Esophagus mucosa (tissue), 1 donor: ENCODE results near the gene STAG1. TPM values are rescaled to one million over a fixed set of nuclear protein-coding genes. Genes with fewer than 3 reads are reported as not detected.
"Not testable (repeated sequence)": the region's sequence is repeated elsewhere in the genome, so short reads cannot be mapped to it uniquely, and the experiment has no call there.

Experiments used
- ATAC-seq: fragments of 200-7000 bp; cut with Tn5 transposase; one replicate; pipeline ENCODE4 v1.9.1; 2020
- total RNA-seq: library from RNA; stranded (reverse); gene quantifications from one replicate; pipeline ENCODE4 v1.2.4, GENCODE V29; 2023
- donor health status: DM: yes; HTN: yes; CAD: no.

Gene STAG1
- total RNA-seq, 1 donor from 2014 or later = 19.3 TPM

GRCh38 chr3:136698361-136698760 lies 53.8 kb downstream of the STAG1 start:
- no peak for ATAC-seq

GRCh38 chr3:136696797-136697196 lies 55.4 kb downstream of the STAG1 start:
- ATAC-seq = no peak

GRCh38 chr3:136694321-136694720 lies 57.9 kb downstream of the STAG1 start:
- ATAC-seq = no peak

- ATAC-seq = no peak
These were observed 61.6 kb downstream of the STAG1 start for GRCh38 chr3:136690599-136690998.

GRCh38 chr3:136685882-136686281 lies 66.3 kb downstream of the STAG1 start:
- no peak for ATAC-seq

GRCh38 chr3:136682740-136683312 lies 69.4 kb downstream of the STAG1 start:
- no peak for ATAC-seq

- no peak for ATAC-seq
These were observed 73.2 kb downstream of the STAG1 start for GRCh38 chr3:136678981-136679380.

- ATAC-seq = no peak
These were observed 76.2 kb downstream of the STAG1 start for GRCh38 chr3:136676009-136676408.

- ATAC-seq = no peak
These were observed 76.9 kb downstream of the STAG1 start for GRCh38 chr3:136675150-136675858.

GRCh38 chr3:136672457-136672856 lies 79.7 kb downstream of the STAG1 start:
- ATAC-seq = no peak

- no peak for ATAC-seq
These were observed 80.3 kb downstream of the STAG1 start for GRCh38 chr3:136671921-136672320.

- no peak for ATAC-seq
These were observed 82.0 kb downstream of the STAG1 start for GRCh38 chr3:136670166-136670565.

- no peak for ATAC-seq
These were observed 85.1 kb downstream of the STAG1 start for GRCh38 chr3:136667081-136667480.

GRCh38 chr3:136666301-136666700 lies 85.9 kb downstream of the STAG1 start:
- ATAC-seq = not testable (repeated sequence)

GRCh38 chr3:136664771-136665170 lies 87.4 kb downstream of the STAG1 start:
- ATAC-seq = no peak

GRCh38 chr3:136661282-136661681 lies 90.9 kb downstream of the STAG1 start:
- no peak for ATAC-seq

GRCh38 chr3:136658946-136659682 lies 93.1 kb downstream of the STAG1 start:
- no peak for ATAC-seq

GRCh38 chr3:136657526-136657925 lies 94.7 kb downstream of the STAG1 start:
- peak; percentile 60 for ATAC-seq

- no peak for ATAC-seq
These were observed 98.5 kb downstream of the STAG1 start for GRCh38 chr3:136653628-136654027.

GRCh38 chr3:136651581-136651980 lies 100.6 kb downstream of the STAG1 start:
- ATAC-seq = no peak

GRCh38 chr3:136650461-136650860 lies 101.7 kb downstream of the STAG1 start:
- no peak for ATAC-seq

GRCh38 chr3:136645915-136646314 lies 106.3 kb downstream of the STAG1 start:
- ATAC-seq = no peak

- no peak for ATAC-seq
These were observed 108.0 kb downstream of the STAG1 start for GRCh38 chr3:136644212-136644611.

- ATAC-seq = not testable (repeated sequence)
These were observed 108.8 kb downstream of the STAG1 start for GRCh38 chr3:136643380-136643779.
